ENCODE measurements around the gene TMEM132A.
A peak's percentile ranks its signal among the peaks of the same experiment; 100 is the strongest.

The TMEM132A gene

GRCh38 chr11:60966890-60967289 lies 42.6 kb downstream of the TMEM132A start:
- no peak for DNase-seq

- no peak for DNase-seq
Observed at GRCh38 chr11:60968223-60968622, 44.0 kb downstream of the TMEM132A start.

- peak; percentile 58 to 86 (median 76) for DNase-seq
Observed at GRCh38 chr11:60970369-60970774, 46.1 kb downstream of the TMEM132A start.

GRCh38 chr11:60970890-60971289 lies 46.6 kb downstream of the TMEM132A start:
- no peak for DNase-seq

- DNase-seq = peak; percentile 53 to 76 (median 62)
Observed at GRCh38 chr11:60971520-60971919, 47.3 kb downstream of the TMEM132A start, which contains the start of gene CD6. CD6 (plus strand) TSS chr11:60971680; CDS start chr11:60971866, 186 bp downstream.

GRCh38 chr11:60972182-60973030 lies 48.1 kb downstream of the TMEM132A start:
- DNase-seq = peak in 3 of 6 experiments; percentile 39 to 50 (median 46)

- peak in 1 of 6 experiments; percentile 37 for DNase-seq
Observed at GRCh38 chr11:60973699-60974098, 49.4 kb downstream of the TMEM132A start.

GRCh38 chr11:60974316-60974715 lies 50.1 kb downstream of the TMEM132A start:
- peak in 1 of 6 experiments; percentile 61 for DNase-seq

- peak in 1 of 6 experiments; percentile 61 for DNase-seq
Observed at GRCh38 chr11:60974726-60975125, 50.5 kb downstream of the TMEM132A start.

- no peak for DNase-seq
Observed at GRCh38 chr11:60977224-60977623, 53.0 kb downstream of the TMEM132A start.

GRCh38 chr11:60977836-60978235 lies 53.6 kb downstream of the TMEM132A start:
- DNase-seq = no peak

GRCh38 chr11:60978546-60979380 lies 54.5 kb downstream of the TMEM132A start:
- peak in 1 of 6 experiments; percentile 32 for DNase-seq

GRCh38 chr11:60981515-60981914 lies 57.3 kb downstream of the TMEM132A start:
- no peak for DNase-seq

- DNase-seq = peak in 4 of 6 experiments; percentile 20 to 36 (median 36)
Observed at GRCh38 chr11:60982184-60982583, 57.9 kb downstream of the TMEM132A start.

GRCh38 chr11:60984149-60984548 lies 59.9 kb downstream of the TMEM132A start:
- no peak for DNase-seq

- DNase-seq = no peak
Observed at GRCh38 chr11:60984636-60985035, 60.4 kb downstream of the TMEM132A start.

- DNase-seq = no peak
Observed at GRCh38 chr11:60985501-60985900, 61.2 kb downstream of the TMEM132A start.

- peak; percentile 83 to 99 (median 94) for DNase-seq
Observed at GRCh38 chr11:60985991-60986915, 62.0 kb downstream of the TMEM132A start.
